MCF 10A (cell line): Measurements from ENCODE around the gene MYCL. TPM values are rescaled to one million over a fixed set of nuclear protein-coding genes. Genes with fewer than 3 reads are reported as not detected.
"Not testable (repeated sequence)": the region's sequence is repeated elsewhere in the genome, so short reads cannot be mapped to it uniquely, and the experiment has no call there.

Experiments used
- BruUV-seq: library from RNA; stranded (reverse); fragments of 400-500 nt; replicated peaks from 2 replicates; lab custom pipeline; 2021; lab: Mats Ljungman, UMichigan
- CTCF ChIA-PET: fragments of 300-600 bp; sonication (Branson Sonifier 250); formaldehyde crosslinking; extraction: SDS; loops from one replicate; lab custom pipeline; 2021; ENCODE audit warnings: antibody characterized with exemption, inconsistent platforms; lab: Yijun Ruan, JAX
- POLR2A ChIA-PET: fragments of 300-600, 350-650 bp; sonication (Branson Sonifier 250); formaldehyde crosslinking; extraction: SDS; loops from one replicate; lab custom pipeline; 2020; ENCODE audit warnings: antibody characterized with exemption, inconsistent platforms; lab: Yijun Ruan, JAX
- DNase-seq: peaks from one replicate; pipeline ENCODE4 v3.0.0-alpha.2; 2018; ENCODE audit not compliant: unreplicated experiment
- H3K27ac Mint-ChIP-seq: one replicate; pipeline ENCODE4 v1.8.0; 2022; ENCODE audit warnings: mild to moderate bottlenecking, low read depth, mixed read lengths; ENCODE audit not compliant: unreplicated experiment
- H3K27me3 Mint-ChIP-seq: one replicate; pipeline ENCODE4 v1.8.0; 2022; ENCODE audit warnings: mixed read lengths; ENCODE audit not compliant: insufficient read depth, unreplicated experiment
- H3K36me3 Mint-ChIP-seq: one replicate; pipeline ENCODE4 v1.8.0; 2022; ENCODE audit warnings: mild to moderate bottlenecking, moderate library complexity, mixed read lengths; ENCODE audit not compliant: insufficient read depth, unreplicated experiment
- H3K4me1 Mint-ChIP-seq: one replicate; pipeline ENCODE4 v1.8.0; 2022; ENCODE audit warnings: mixed read lengths; ENCODE audit not compliant: insufficient read depth, unreplicated experiment
- H3K4me3 Mint-ChIP-seq: one replicate; pipeline ENCODE4 v1.8.0; 2022; ENCODE audit warnings: mild to moderate bottlenecking, moderate library complexity, mixed read lengths; ENCODE audit not compliant: unreplicated experiment
- H3K9me3 Mint-ChIP-seq: one replicate; pipeline ENCODE4 v1.8.0; 2022; ENCODE audit warnings: mixed read lengths; ENCODE audit not compliant: unreplicated experiment
- intact Hi-C: fragments of 100-400 bp; cut with micrococcal nuclease; formaldehyde crosslinking; loops from 2 replicates; pipeline ENCODE4 v1.14.1; 2022
- total RNA-seq: library from RNA; stranded (reverse); gene quantifications from 2 replicates; pipeline ENCODE4 v1.2.3, GENCODE V29; 2022
- TF ChIP-seq, protein P1 (sequence below): fragments of 200-600 bp; IDR thresholded peaks from one replicate; pipeline ENCODE4 v1.8.0; 2022; ENCODE audit warnings: antibody characterized with exemption, mild to moderate bottlenecking; ENCODE audit not compliant: unreplicated experiment

Gene MYCL
- total RNA-seq, 1 experiment from 2014 or later = 0.63 TPM

DNA sequence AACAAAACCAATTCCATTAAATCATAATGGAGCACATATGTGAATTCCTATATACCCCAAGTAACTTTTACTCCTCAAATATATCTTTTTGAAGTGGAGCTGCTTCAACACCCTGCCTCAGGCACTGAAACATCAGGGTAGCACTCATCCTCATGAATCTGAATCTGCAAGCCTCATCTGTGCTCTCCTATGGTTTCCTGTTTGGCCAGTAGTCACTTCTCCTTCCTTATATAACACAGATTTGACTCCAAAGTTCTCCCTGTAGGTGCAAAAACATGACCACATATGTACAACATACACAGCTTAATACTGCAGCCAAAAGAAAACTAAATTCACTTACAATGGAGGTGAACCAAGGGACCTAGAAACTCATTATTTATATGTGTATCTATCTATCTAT, 25.6 kb downstream of the MYCL start:
- Mint-ChIP-seq H3K9me3 (no peaks in the 10 kb centered on the region), H3K27ac (no peak overlapping the region)

DNA sequence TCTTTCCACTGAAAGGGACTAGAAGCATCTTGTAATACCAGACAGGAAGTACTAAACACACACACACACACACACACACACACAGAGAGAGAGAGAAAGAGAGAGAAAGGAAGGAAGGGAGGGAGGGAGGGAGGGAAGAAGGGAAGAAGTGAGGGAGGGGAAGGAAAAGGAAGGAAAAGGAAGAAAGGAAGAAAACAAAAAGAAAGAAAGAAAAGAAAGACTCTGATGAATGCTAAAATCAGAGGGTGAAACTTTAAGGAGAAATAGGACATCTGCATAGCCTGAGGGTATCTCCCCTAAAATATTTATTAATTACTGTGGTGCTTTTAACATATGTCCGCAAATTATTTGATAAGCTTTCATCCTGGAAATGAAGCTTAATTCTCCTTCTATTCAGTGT, 29.0 kb downstream of the MYCL start:
- BruUV-seq = no TSS peak
- ChIA-PET CTCF (interaction anchor here (2.2 to 2.8 kb wide), 2 partner anchors 30 to 57 kb away, joined by 7 to 9 read pairs; partner anchors contain the start of gene MYCL), POLR2A (interaction anchor here (1.5 kb wide), 1 partner anchor 10 kb away, joined by 12 read pairs; the partner anchor contains the start of gene TRIT1)
- H3K4me3 Mint-ChIP-seq = no peak overlapping the region
- no peak overlapping the region for H3K27ac Mint-ChIP-seq
- H3K36me3 Mint-ChIP-seq = peaks cover 35% of the 10 kb centered on the region
- DNase-seq = no peak
- peaks cover 18% of the 10 kb centered on the region for H3K4me1 Mint-ChIP-seq
- no peaks in the 10 kb centered on the region for H3K9me3 Mint-ChIP-seq
- H3K27me3 Mint-ChIP-seq = no peaks in the 10 kb centered on the region
- TF ChIP-seq, protein P1, sequence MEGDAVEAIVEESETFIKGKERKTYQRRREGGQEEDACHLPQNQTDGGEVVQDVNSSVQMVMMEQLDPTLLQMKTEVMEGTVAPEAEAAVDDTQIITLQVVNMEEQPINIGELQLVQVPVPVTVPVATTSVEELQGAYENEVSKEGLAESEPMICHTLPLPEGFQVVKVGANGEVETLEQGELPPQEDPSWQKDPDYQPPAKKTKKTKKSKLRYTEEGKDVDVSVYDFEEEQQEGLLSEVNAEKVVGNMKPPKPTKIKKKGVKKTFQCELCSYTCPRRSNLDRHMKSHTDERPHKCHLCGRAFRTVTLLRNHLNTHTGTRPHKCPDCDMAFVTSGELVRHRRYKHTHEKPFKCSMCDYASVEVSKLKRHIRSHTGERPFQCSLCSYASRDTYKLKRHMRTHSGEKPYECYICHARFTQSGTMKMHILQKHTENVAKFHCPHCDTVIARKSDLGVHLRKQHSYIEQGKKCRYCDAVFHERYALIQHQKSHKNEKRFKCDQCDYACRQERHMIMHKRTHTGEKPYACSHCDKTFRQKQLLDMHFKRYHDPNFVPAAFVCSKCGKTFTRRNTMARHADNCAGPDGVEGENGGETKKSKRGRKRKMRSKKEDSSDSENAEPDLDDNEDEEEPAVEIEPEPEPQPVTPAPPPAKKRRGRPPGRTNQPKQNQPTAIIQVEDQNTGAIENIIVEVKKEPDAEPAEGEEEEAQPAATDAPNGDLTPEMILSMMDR = no peak
- intact Hi-C loops = no loop called here

More for the DNA sequence above, 25.6 kb downstream of the MYCL start:
- ChIA-PET CTCF (no interaction called here), POLR2A (no interaction called here)
- DNase-seq = no peak
- H3K36me3 Mint-ChIP-seq = peaks cover 39% of the 10 kb centered on the region
- intact Hi-C loops = no loop called here
- H3K4me3 Mint-ChIP-seq = no peak overlapping the region
- no peaks in the 10 kb centered on the region for H3K27me3 Mint-ChIP-seq
- TF ChIP-seq, protein P1 = no peak
- no TSS peak for BruUV-seq
- peaks cover 25% of the 10 kb centered on the region for H3K4me1 Mint-ChIP-seq

DNA sequence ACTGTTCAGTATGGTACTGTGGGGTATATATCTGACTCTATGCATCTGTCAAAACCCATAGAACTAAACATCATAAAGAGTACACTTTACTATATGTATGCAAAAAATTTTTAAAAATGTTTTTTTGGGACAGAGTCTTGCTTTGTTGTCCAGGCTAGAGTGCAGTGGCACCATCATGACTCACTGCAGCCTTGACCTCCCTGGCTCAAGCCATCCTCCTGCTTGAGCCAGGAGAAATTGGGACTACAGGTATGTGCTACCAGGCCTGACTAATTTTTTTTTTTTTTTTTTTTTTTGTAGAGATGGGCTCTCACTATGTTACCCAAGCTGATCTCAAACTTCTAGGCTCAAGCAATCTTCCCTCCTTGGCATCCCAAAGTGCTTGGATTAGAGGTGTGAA, 29.9 kb downstream of the MYCL start:
- POLR2A ChIA-PET = interaction anchor here (1.5 kb wide), 1 partner anchor 11 kb away, joined by 12 read pairs; the partner anchor contains the start of gene TRIT1
- Mint-ChIP-seq H3K4me3 (no peak overlapping the region), H3K9me3 (no peaks in the 10 kb centered on the region), H3K27me3 (no peaks in the 10 kb centered on the region), H3K4me1 (peaks cover 10% of the 10 kb centered on the region), H3K27ac (no peak overlapping the region), H3K36me3 (peaks cover 26% of the 10 kb centered on the region)
- CTCF ChIA-PET = interaction anchor here (0.8 to 2.8 kb wide), 2 partner anchors 31 to 35 kb away, joined by 3 to 9 read pairs; partner anchors contain the start of gene MYCL
- intact Hi-C loops = no loop called here
- BruUV-seq = no TSS peak
- TF ChIP-seq, protein P1 = no peak
- no peak for DNase-seq

DNA sequence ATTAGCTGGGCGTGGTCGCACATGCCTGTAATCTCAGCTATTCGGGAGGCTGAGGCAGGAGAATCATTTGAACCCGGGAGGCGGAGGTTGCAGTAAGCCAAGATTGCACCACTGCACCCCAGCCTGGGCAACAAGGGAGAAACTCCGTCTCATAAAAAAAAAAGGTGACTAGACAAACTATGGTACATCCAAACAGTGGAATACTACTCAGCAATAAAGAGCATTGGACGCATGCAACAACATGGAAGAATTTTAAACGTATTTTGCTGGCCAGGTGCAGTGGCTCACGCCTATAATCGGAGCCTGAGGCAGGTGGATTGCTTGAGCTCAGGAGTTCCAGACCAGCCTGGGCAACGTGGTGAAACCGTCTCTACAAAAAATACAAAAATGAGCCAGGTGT, 30.7 kb downstream of the MYCL start:
- CTCF ChIA-PET = interaction anchor here (0.6 to 2.8 kb wide), 3 partner anchors 31 to 1662 kb away, joined by 3 to 9 read pairs (median 3); partner anchors contain the start of gene MYCL
- H3K4me3 Mint-ChIP-seq, intact Hi-C loops, BruUV-seq, H3K27me3 Mint-ChIP-seq, DNase-seq, H3K9me3 Mint-ChIP-seq: not testable (repeated sequence)
- POLR2A ChIA-PET = interaction anchor here (0.6 kb wide), 1 partner anchor 12 kb away, joined by 4 read pairs; the partner anchor contains the start of gene TRIT1
- Mint-ChIP-seq H3K27ac (peak overlapping the region; percentile 27), H3K4me1 (peaks cover 10% of the 10 kb centered on the region), H3K36me3 (peaks cover 18% of the 10 kb centered on the region)

DNA sequence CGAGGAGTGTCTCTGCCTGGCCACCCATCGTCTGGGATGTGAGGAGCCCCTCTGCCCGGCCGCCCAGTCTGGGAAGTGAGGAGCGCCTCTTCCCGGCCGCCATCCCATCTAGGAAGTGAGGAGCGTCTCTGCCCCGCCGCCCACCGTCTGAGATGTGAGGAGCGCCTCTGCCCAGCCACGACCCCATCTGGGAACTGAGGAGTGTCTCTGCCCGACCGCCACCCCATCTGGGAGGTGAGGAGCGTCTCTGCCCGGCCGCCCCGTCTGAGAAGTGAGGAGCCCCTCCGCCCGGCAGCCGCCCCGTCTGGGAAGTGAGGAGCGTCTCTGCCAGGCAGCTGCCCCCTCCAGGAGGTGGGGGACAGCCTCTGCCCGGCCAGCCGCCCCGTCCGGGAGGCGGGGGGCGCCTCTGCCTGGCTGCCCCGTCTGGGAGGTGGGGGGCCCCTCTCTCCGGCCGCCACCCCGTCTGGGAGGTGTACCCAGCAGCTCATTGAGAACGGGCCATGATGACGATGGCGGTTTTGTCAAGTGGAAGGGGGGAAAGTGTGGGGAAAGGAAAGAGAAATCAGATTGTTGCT, 32.1 kb downstream of the MYCL start:
- BruUV-seq, H3K4me3 Mint-ChIP-seq, H3K27me3 Mint-ChIP-seq, intact Hi-C loops, DNase-seq, H3K27ac Mint-ChIP-seq, H3K9me3 Mint-ChIP-seq, POLR2A ChIA-PET: not testable (repeated sequence)
- CTCF ChIA-PET = interaction anchor here (2.8 kb wide), 1 partner anchor 33 kb away, joined by 9 read pairs; the partner anchor contains the start of gene MYCL
- peaks cover 10% of the 10 kb centered on the region for H3K36me3 Mint-ChIP-seq
- peaks cover 21% of the 10 kb centered on the region for H3K4me1 Mint-ChIP-seq
